HepG2 (cell line): ENCODE measurements around the gene PCP4L1. TPM values are rescaled to one million over a fixed set of nuclear protein-coding genes. Genes with fewer than 3 reads are reported as not detected.

Experiments used
- ATAC-seq: fragments of 200-7000 bp; cut with Tn5 transposase; 3 replicates; pipeline ENCODE4 v1.9.1; 2020; ENCODE audit warnings: mild to moderate bottlenecking, moderate library complexity
- BruUV-seq: library from RNA; stranded (reverse); fragments of 400-500 nt; replicated peaks from 2 replicates; lab custom pipeline; 2021; lab: Mats Ljungman, UMichigan
- CTCF ChIA-PET: fragments of 300-600 bp; formaldehyde crosslinking; extraction: SDS; loops from one replicate; lab custom pipeline; 2021; ENCODE audit warnings: low total read pairs, inconsistent platforms, low intra/inter-chr PET ratio; lab: Yijun Ruan, JAX
- POLR2A ChIA-PET: fragments of 350-600 bp; sonication (Branson Sonifier 250); formaldehyde crosslinking; loops from one replicate; lab custom pipeline; 2020; ENCODE audit warnings: antibody characterized with exemption, inconsistent platforms; lab: Yijun Ruan, JAX
- DNase-seq: peaks from one replicate; pipeline ENCODE4 v3.0.0-alpha.2; 2015; ENCODE audit warnings: low spot score
- FAIRE-seq: peaks from 3 replicates; lab custom pipeline; 2011; peaks lifted over from hg19 to GRCh38; lab: Jason Lieb, UNC
- H2AFZ ChIP-seq: one replicate; pipeline ENCODE4 v1.6.1; 2011; ENCODE audit warnings: low read length, inconsistent platforms
- H3K27ac ChIP-seq: fragments of 300-600 bp; 3 replicates; pipeline ENCODE4 v1.8.0; 2011; ENCODE audit warnings: mixed run types, mild to moderate bottlenecking, mixed read lengths, low read length, inconsistent platforms; ENCODE audit not compliant: insufficient read depth; ENCODE audit errors: extremely low read length
- H3K27me3 ChIP-seq, 2 experiments: fragments of 200-600 bp in 1 of 2; 2 replicates in 1 of 2; 3 replicates in 1 of 2; pipeline versions ENCODE4 v1.6.0 to v1.8.0; 2011; ENCODE audit warnings: low read length in 2 of 2, mild to moderate bottlenecking in 2 of 2, moderate library complexity in 2 of 2, inconsistent platforms in 1 of 2; ENCODE audit not compliant: insufficient read depth in 2 of 2, control insufficient read depth in 1 of 2
- H3K36me3 ChIP-seq, 2 experiments: fragments of 200-600 bp in 1 of 2; replicated peaks in 1 of 2; 2 replicates in 1 of 2; 3 replicates in 1 of 2; pipeline versions ENCODE4 v1.5.1 to v1.8.0; 2011; ENCODE audit warnings: low read length in 2 of 2, inconsistent platforms in 1 of 2; ENCODE audit not compliant: insufficient read depth in 2 of 2, control insufficient read depth in 1 of 2
- H3K4me1 ChIP-seq: 2 replicates; pipeline ENCODE4 v1.5.1; 2012; ENCODE audit warnings: low read length, inconsistent platforms; ENCODE audit not compliant: insufficient read depth
- H3K4me2 ChIP-seq: 2 replicates; pipeline ENCODE4 v1.6.0; 2011; ENCODE audit warnings: low read depth, low read length, inconsistent platforms
- H3K4me3 ChIP-seq, 3 experiments: fragments of 200-600 bp in 1 of 3; sonication (generic), shearing (Covaris generic) in 1 of 3; replicated peaks in 1 of 3; 2 replicates each; pipeline ENCODE4 v1.5.1; 2011 to 2016; ENCODE audit warnings: low read length in 3 of 3, inconsistent platforms in 2 of 3, low read depth in 2 of 3, mild to moderate bottlenecking in 2 of 3, control low read depth in 1 of 3, mixed read lengths in 1 of 3; ENCODE audit not compliant: insufficient read depth in 1 of 3
- H3K79me2 ChIP-seq: one replicate; pipeline ENCODE4 v1.6.1; 2011; ENCODE audit warnings: low read length, inconsistent platforms; ENCODE audit not compliant: insufficient read depth
- H3K9ac ChIP-seq: 2 replicates; pipeline ENCODE4 v1.6.0; 2011; ENCODE audit warnings: mild to moderate bottlenecking, low read depth, low read length, inconsistent platforms; ENCODE audit not compliant: insufficient read depth
- H3K9me3 ChIP-seq: 2 replicates; pipeline ENCODE4 v1.5.1; 2012; ENCODE audit warnings: mild to moderate bottlenecking, low read length
- H4K20me1 ChIP-seq: 2 replicates; pipeline ENCODE4 v1.6.0; 2011; ENCODE audit warnings: inconsistent platforms, mild to moderate bottlenecking, low read length, moderate library complexity; ENCODE audit not compliant: insufficient read depth
- FOSL2 ChIP-seq: sonication (generic); formaldehyde crosslinking; IDR thresholded peaks from 2 replicates; pipeline ENCODE4 v1.4.0; 2020; ENCODE audit warnings: missing genetic modification reagents
- MTA3 ChIP-seq: sonication (generic); formaldehyde crosslinking; IDR thresholded peaks from 2 replicates; pipeline ENCODE4 v1.4.0; 2020; ENCODE audit warnings: missing genetic modification reagents
- NCOA5 ChIP-seq: sonication (generic); formaldehyde crosslinking; IDR thresholded peaks from 2 replicates; pipeline ENCODE4 v1.4.0; 2020; ENCODE audit warnings: missing genetic modification reagents
- NKX3-1 ChIP-seq: sonication (generic); formaldehyde crosslinking; IDR thresholded peaks from 2 replicates; pipeline ENCODE4 v1.5.0; 2020; ENCODE audit warnings: missing genetic modification reagents
- SOX13 ChIP-seq, 3 experiments: fragments of 450-650 bp in 1 of 3; sonication (generic) in 1 of 3; formaldehyde crosslinking in 1 of 3; IDR thresholded peaks in 2 of 3; conservative IDR thresholded peaks in 1 of 3; 2 replicates each; pipeline versions ENCODE4 v1.5.0 to v1.6.1; 2016 to 2020; ENCODE audit warnings: antibody characterized with exemption in 1 of 3, mild to moderate bottlenecking in 1 of 3, missing compliant biosample characterization in 1 of 3, missing genetic modification reagents in 1 of 3, moderate library complexity in 1 of 3
- SOX6 ChIP-seq, 2 experiments: fragments of 450-650 bp in 1 of 2; sonication (generic) in 1 of 2; formaldehyde crosslinking in 1 of 2; IDR thresholded peaks; 2 replicates each; pipeline versions ENCODE4 v1.4.0 to v1.6.1; 2017 to 2020; ENCODE audit warnings: antibody characterized with exemption in 1 of 2, mild to moderate bottlenecking in 1 of 2, missing genetic modification reagents in 1 of 2
- TRAFD1 ChIP-seq: sonication (generic); formaldehyde crosslinking; IDR thresholded peaks from 2 replicates; pipeline ENCODE4 v1.5.1; 2020; ENCODE audit warnings: missing genetic modification reagents, mild to moderate bottlenecking, borderline replicate concordance
- ZBTB34 ChIP-seq: sonication (generic); formaldehyde crosslinking; IDR thresholded peaks from 2 replicates; pipeline ENCODE4 v1.8.0; 2022; ENCODE audit warnings: mild to moderate bottlenecking, missing genetic modification reagents
- ZBTB42 ChIP-seq: sonication (generic); formaldehyde crosslinking; IDR thresholded peaks from 2 replicates; pipeline ENCODE4 v1.5.0; 2020; ENCODE audit warnings: mild to moderate bottlenecking, missing genetic modification reagents
- ZNF605 ChIP-seq: sonication (generic); formaldehyde crosslinking; IDR thresholded peaks from 2 replicates; pipeline ENCODE4 v1.8.0; 2022; ENCODE audit warnings: mild to moderate bottlenecking, missing genetic modification reagents
- ZNF773 ChIP-seq: sonication (generic); formaldehyde crosslinking; IDR thresholded peaks from 2 replicates; pipeline ENCODE4 v1.4.0; 2020; ENCODE audit warnings: missing genetic modification reagents, borderline replicate concordance
- WGBS: methylation state at CpG from one replicate; pipeline ENCODE4 v1.1.6; 2017; ENCODE audit warnings: low lambda C conversion rate; 5-methylcytosine and 5-hydroxymethylcytosine counted together
- in situ Hi-C: cut with HindIII; loops from 2 replicates; pipeline ENCODE4 v1.10.0; 2017; ENCODE audit warnings: low pct_unique_long_range_greater_than_20kb; ENCODE audit not compliant: extremely low pct_ligation_motif_present
- intact Hi-C: fragments of 100-400 bp; cut with micrococcal nuclease; formaldehyde crosslinking; loops from one replicate; pipeline ENCODE4 v1.10.0; 2022; ENCODE audit not compliant: unreplicated experiment
- polyA plus RNA-seq, 8 experiments: library from polyadenylated mRNA; depleted of rRNA in 3 of 8; stranded (reverse) in 7 of 8; unstranded in 1 of 8; fragments of >200 nt; fragmentation: Illumina TruSeq in 4 of 8; extraction: Trizol in 4 of 8; gene quantifications; 2 replicates each; pipeline versions ENCODE4 v1.2.1 to v1.2.3, GENCODE V29; 2011 to 2016; ENCODE audit warnings: low read depth in 4 of 8, missing spikeins in 1 of 8, mixed read lengths in 1 of 8; ENCODE audit not compliant: insufficient read depth in 1 of 8
- total RNA-seq, 5 experiments: library from RNA; depleted of rRNA; stranded (reverse); fragments of >200 nt; fragmentation: Illumina TruSeq; extraction: Trizol; gene quantifications; 2 replicates each; pipeline ENCODE4 v1.2.3, GENCODE V29; 2016; ENCODE audit warnings: low read depth in 1 of 5
- TF ChIP-seq, protein P1 (sequence below): fragments of 450-650 bp; IDR thresholded peaks from 2 replicates; pipeline ENCODE4 v1.6.1; 2017; ENCODE audit warnings: mild to moderate bottlenecking

The PCP4L1 gene
- total and polyA plus RNA-seq, 2 of the 13 experiments (the other 11 are each of a cell fraction or from before 2014, with no cell fraction given), result 0.28 TPM; not detected in 1

DNA sequence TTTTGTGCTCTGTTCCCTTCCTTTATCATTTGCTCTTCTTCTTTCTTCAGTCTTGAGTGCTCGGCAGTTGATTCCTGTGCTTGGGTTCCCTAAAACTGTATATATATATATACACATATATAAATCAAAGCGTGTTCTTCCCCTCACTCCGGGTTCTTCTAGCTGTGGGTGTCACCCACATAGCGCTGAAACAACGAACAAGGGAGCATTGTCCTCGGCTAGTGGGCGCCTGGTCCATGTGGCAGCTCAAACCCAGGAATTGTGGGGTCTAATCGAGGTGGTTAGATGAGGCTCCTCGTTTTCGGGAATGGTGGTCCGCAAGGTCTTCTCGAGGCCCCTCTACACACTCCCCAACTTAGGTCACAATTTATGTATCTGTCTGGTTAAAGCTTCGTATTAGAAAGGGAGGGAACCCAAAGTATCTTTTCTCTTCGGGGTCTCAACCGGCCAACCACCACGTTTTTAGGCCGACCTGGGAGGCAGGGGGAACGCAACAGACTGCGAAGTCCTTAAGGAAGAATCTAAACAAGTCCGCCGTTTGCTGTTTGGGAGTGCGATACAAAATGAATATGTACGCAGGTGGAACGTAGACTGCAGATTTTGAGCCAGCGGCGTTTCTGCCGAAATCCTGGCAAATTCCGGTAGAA is 55.1 kb downstream of the PCP4L1 start (continued):
- no peak for TF ChIP-seq TRAFD1 (CRISPR knock-in tag)
- TF ChIP-seq FOSL2 (CRISPR knock-in tag), result no peak
- no peak for TF ChIP-seq ZNF773
- TF ChIP-seq, all 625 proteins: peak for 43

- Histone ChIP-seq H3K36me3 (no peaks in the 10 kb centered on the region; a peak in 2 of 5 replicates), H3K27ac (peak within 1 kb of the TSS; percentile 95), H3K9ac (peak within 1 kb of the TSS; percentile 96), H3K4me2 (peak within 1 kb of the TSS; percentile 100), H3K4me3 (peak within 1 kb of the TSS; percentile 78 to 92 (median 79)), H3K4me1 (peaks cover 76% of the 10 kb centered on the region), H2AFZ (no peak within 1 kb of the TSS), H4K20me1 (peaks cover 3% of the 10 kb centered on the region; the same call in 1 of the 2 replicates), H3K79me2 (peaks cover 26% of the 10 kb centered on the region), H3K27me3 (no peaks in the 10 kb centered on the region; a peak in 1 of 5 replicates), H3K9me3 (no peaks in the 10 kb centered on the region)
- peak; percentile 87 for DNase-seq
- WGBS, result 0% methylated on average over 28 of the region's 45 CpGs
- intact Hi-C loops (loop anchor here (5.0 kb wide), 1 partner anchor 87 kb away; the partner anchor contains the start of gene TOMM40L), in situ Hi-C loops (no loop called here)
- FAIRE-seq, result peak; percentile 54
- POLR2A ChIA-PET, result interaction anchor here (0.5 to 2.9 kb wide), 27 partner anchors 8 to 301 kb away, joined by 3 to 75 read pairs (median 6); partner anchors contain the start of genes ADAMTS4, APOA2, B4GALT3 and CFAP126
- ATAC-seq, result peak; percentile 94
- CTCF ChIA-PET, result no interaction called here
- TSS peak; percentile 79 for BruUV-seq
- 0 out of 2 replicates have a peak, but pooled peaks have one; percentile 67 for TF ChIP-seq ZBTB34 (CRISPR knock-in tag)
- no peak for TF ChIP-seq MTA3
- TF ChIP-seq, protein P1, sequence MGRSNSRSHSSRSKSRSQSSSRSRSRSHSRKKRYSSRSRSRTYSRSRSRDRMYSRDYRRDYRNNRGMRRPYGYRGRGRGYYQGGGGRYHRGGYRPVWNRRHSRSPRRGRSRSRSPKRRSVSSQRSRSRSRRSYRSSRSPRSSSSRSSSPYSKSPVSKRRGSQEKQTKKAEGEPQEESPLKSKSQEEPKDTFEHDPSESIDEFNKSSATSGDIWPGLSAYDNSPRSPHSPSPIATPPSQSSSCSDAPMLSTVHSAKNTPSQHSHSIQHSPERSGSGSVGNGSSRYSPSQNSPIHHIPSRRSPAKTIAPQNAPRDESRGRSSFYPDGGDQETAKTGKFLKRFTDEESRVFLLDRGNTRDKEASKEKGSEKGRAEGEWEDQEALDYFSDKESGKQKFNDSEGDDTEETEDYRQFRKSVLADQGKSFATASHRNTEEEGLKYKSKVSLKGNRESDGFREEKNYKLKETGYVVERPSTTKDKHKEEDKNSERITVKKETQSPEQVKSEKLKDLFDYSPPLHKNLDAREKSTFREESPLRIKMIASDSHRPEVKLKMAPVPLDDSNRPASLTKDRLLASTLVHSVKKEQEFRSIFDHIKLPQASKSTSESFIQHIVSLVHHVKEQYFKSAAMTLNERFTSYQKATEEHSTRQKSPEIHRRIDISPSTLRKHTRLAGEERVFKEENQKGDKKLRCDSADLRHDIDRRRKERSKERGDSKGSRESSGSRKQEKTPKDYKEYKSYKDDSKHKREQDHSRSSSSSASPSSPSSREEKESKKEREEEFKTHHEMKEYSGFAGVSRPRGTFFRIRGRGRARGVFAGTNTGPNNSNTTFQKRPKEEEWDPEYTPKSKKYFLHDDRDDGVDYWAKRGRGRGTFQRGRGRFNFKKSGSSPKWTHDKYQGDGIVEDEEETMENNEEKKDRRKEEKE, result no peak
- no peak for TF ChIP-seq SOX13 (IDR thresholded peaks at IDR 0.05)
- TF ChIP-seq SOX13 (CRISPR knock-in tag; conservative IDR thresholded peaks at IDR 0.05 in 1 of 2, IDR thresholded peaks at IDR 0.05 in 1 of 2), result 0 out of 4 replicates have a peak, but pooled peaks of 1 of the 2 experiments have one; percentile 43
- TF ChIP-seq ZBTB42 (CRISPR knock-in tag), result 0 out of 2 replicates have a peak, but pooled peaks have one; percentile 74
- TF ChIP-seq NCOA5 (CRISPR knock-in tag), result no peak
- TF ChIP-seq ZNF605 (CRISPR knock-in tag), result peak; percentile 88
- no peak; the same call in 1 of the 2 replicates for TF ChIP-seq NKX3-1 (CRISPR knock-in tag)
- no peak for TF ChIP-seq SOX6 (IDR thresholded peaks at IDR 0.05)
- TF ChIP-seq SOX6 (CRISPR knock-in tag; IDR thresholded peaks at IDR 0.05), result peak; percentile 57
These were observed 55.8 kb downstream of the PCP4L1 start, which contains the start of gene SDHC for GRCh38 chr1:161314201-161314981. SDHC (plus strand) TSS chr1:161314381; CDS start chr1:161314406, 25 bp downstream.
